Measurements from ENCODE around the gene TTI1. TPM values are rescaled to one million over a fixed set of nuclear protein-coding genes. Genes with fewer than 3 reads are reported as not detected.

The TTI1 gene
- total RNA-seq, 1 experiment from 2014 or later, result 26.9 TPM

DNA sequence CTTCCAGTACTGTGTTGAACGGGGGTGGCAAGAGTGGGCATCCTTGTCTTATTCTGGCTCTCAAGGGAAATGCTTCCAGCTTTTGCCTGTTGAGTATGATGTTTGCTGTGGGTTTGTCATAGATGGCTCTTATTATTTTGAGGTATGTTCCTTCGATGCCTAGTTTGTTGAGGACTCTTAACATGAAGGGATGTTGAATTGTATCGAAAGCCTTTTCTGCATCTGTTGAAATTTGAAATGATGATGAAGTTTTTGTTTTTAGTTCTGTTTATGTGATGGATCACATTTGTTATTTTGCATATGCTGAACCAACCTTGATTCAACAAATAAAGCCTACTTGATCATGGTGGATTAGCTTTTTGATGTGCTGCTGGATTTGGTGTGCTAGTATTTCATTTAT, 48.3 kb upstream of the TTI1 start:
- Histone ChIP-seq H3K27me3 (ENCODE audit: insufficient read depth, low read length) (no peaks in the 10 kb centered on the region), H4K20me1 (ENCODE audit: insufficient read depth) (no peaks in the 10 kb centered on the region), H3K4me2 (ENCODE audit: low read length) (no peak overlapping the region), H2AFZ (ENCODE audit: low read depth, low read length, poor library complexity, severe bottlenecking) (no peak overlapping the region), H3K79me2 (ENCODE audit: insufficient read depth, low read length) (peaks cover 38% of the 10 kb centered on the region), H3K36me3 (ENCODE audit: control insufficient read depth in 1 of 2, insufficient read depth in 2 of 2, low read length in 2 of 2) (peaks cover 3 to 6% of the 10 kb centered on the region in 2 experiments; a peak in 2 of 4 replicates), H3K4me3 (replicated peaks in 1 of 2; ENCODE audit: low read depth in 1 of 2, low read length in 2 of 2) (no peak overlapping the region), H3K4me1 (ENCODE audit: control insufficient read depth in 1 of 2, insufficient read depth in 2 of 2, low read length in 2 of 2) (no peaks in the 10 kb centered on the region), H3K27ac (ENCODE audit: low read depth, low read length) (no peak overlapping the region), H3K9me3 (ENCODE audit: control insufficient read depth in 1 of 2, insufficient read depth in 1 of 2, low read depth in 1 of 2, low read length in 2 of 2) (no peaks in the 10 kb centered on the region), H3K9ac (ENCODE audit: low read length) (no peak overlapping the region), H3K9me2 (ENCODE audit: insufficient read depth) (no peaks in the 10 kb centered on the region)
- ATAC-seq (no peak), DNase-seq (ENCODE audit: low read depth, low spot score) (no peak)
- POLR2A ChIA-PET, result no interaction called here
- TF ChIP-seq TCF7L2 (IDR thresholded peaks at IDR 0.05; ENCODE audit: borderline replicate concordance, extremely low read depth, insufficient read depth, insufficient read length), result no peak
- BruUV-seq (replicated peaks), result no TSS peak
- RAD21 ChIA-PET (ENCODE audit: low non-redundant PET in 1 of 2, low total read pairs in 2 of 2, uncharacterized antibody in 2 of 2, unreplicated experiment in 2 of 2), result no interaction called here
- intact Hi-C loops (cut with micrococcal nuclease), result no loop called here
- CTCF ChIA-PET, result interaction anchor here (0.6 to 2.3 kb wide), 2 partner anchors 8 to 76 kb away, joined by 4 to 13 read pairs; no protein-coding TSS in a partner anchor

GRCh38 chr20:38079353-38079752, 46.1 kb upstream of the TTI1 start:
- ATAC-seq, result no peak
- H3K27ac ChIP-seq (ENCODE audit: low read depth, low read length), result no peak overlapping the region
- no peaks in the 10 kb centered on the region for H3K9me2 ChIP-seq (ENCODE audit: insufficient read depth)
- H4K20me1 ChIP-seq (ENCODE audit: insufficient read depth), result no peaks in the 10 kb centered on the region
- peaks cover 44% of the 10 kb centered on the region for H3K79me2 ChIP-seq (ENCODE audit: insufficient read depth, low read length)
- no peak overlapping the region for H2AFZ ChIP-seq (ENCODE audit: low read depth, low read length, poor library complexity, severe bottlenecking)
- peaks cover 0 to 3% of the 10 kb centered on the region in 2 experiments; a peak in 2 of 4 replicates for H3K36me3 ChIP-seq (ENCODE audit: control insufficient read depth in 1 of 2, insufficient read depth in 2 of 2, low read length in 2 of 2)
- intact Hi-C loops (cut with micrococcal nuclease), result no loop called here
- H3K4me3 ChIP-seq (replicated peaks in 1 of 2; ENCODE audit: low read depth in 1 of 2, low read length in 2 of 2), result no peak overlapping the region
- H3K27me3 ChIP-seq (ENCODE audit: insufficient read depth, low read length), result no peaks in the 10 kb centered on the region
- no TSS peak for BruUV-seq (replicated peaks)
- no peaks in the 10 kb centered on the region for H3K4me1 ChIP-seq (ENCODE audit: control insufficient read depth in 1 of 2, insufficient read depth in 2 of 2, low read length in 2 of 2)
- no peaks in the 10 kb centered on the region for H3K9me3 ChIP-seq (ENCODE audit: control insufficient read depth in 1 of 2, insufficient read depth in 1 of 2, low read depth in 1 of 2, low read length in 2 of 2)
- no peak overlapping the region for H3K9ac ChIP-seq (ENCODE audit: low read length)
- no peak overlapping the region for H3K4me2 ChIP-seq (ENCODE audit: low read length)
- no peak for DNase-seq (ENCODE audit: low read depth, low spot score)
- RAD21 ChIA-PET (ENCODE audit: low non-redundant PET in 1 of 2, low total read pairs in 2 of 2, uncharacterized antibody in 2 of 2, unreplicated experiment in 2 of 2), result no interaction called here
- CTCF ChIA-PET, result no interaction called here
- POLR2A ChIA-PET, result no interaction called here
- TF ChIP-seq, protein P1, sequence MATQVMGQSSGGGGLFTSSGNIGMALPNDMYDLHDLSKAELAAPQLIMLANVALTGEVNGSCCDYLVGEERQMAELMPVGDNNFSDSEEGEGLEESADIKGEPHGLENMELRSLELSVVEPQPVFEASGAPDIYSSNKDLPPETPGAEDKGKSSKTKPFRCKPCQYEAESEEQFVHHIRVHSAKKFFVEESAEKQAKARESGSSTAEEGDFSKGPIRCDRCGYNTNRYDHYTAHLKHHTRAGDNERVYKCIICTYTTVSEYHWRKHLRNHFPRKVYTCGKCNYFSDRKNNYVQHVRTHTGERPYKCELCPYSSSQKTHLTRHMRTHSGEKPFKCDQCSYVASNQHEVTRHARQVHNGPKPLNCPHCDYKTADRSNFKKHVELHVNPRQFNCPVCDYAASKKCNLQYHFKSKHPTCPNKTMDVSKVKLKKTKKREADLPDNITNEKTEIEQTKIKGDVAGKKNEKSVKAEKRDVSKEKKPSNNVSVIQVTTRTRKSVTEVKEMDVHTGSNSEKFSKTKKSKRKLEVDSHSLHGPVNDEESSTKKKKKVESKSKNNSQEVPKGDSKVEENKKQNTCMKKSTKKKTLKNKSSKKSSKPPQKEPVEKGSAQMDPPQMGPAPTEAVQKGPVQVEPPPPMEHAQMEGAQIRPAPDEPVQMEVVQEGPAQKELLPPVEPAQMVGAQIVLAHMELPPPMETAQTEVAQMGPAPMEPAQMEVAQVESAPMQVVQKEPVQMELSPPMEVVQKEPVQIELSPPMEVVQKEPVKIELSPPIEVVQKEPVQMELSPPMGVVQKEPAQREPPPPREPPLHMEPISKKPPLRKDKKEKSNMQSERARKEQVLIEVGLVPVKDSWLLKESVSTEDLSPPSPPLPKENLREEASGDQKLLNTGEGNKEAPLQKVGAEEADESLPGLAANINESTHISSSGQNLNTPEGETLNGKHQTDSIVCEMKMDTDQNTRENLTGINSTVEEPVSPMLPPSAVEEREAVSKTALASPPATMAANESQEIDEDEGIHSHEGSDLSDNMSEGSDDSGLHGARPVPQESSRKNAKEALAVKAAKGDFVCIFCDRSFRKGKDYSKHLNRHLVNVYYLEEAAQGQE (IDR thresholded peaks at IDR 0.05; ENCODE audit: low read depth), result no peak
- TF ChIP-seq POLR2AphosphoS5 (IDR thresholded peaks at IDR 0.05; ENCODE audit: low read depth, low read length), result no peak
- no peak for TF ChIP-seq ELF1 (IDR thresholded peaks at IDR 0.05; ENCODE audit: borderline replicate concordance, low read depth)
- TF ChIP-seq SIN3A (IDR thresholded peaks at IDR 0.05; ENCODE audit: low read depth), result no peak
- TF ChIP-seq, protein P2, sequence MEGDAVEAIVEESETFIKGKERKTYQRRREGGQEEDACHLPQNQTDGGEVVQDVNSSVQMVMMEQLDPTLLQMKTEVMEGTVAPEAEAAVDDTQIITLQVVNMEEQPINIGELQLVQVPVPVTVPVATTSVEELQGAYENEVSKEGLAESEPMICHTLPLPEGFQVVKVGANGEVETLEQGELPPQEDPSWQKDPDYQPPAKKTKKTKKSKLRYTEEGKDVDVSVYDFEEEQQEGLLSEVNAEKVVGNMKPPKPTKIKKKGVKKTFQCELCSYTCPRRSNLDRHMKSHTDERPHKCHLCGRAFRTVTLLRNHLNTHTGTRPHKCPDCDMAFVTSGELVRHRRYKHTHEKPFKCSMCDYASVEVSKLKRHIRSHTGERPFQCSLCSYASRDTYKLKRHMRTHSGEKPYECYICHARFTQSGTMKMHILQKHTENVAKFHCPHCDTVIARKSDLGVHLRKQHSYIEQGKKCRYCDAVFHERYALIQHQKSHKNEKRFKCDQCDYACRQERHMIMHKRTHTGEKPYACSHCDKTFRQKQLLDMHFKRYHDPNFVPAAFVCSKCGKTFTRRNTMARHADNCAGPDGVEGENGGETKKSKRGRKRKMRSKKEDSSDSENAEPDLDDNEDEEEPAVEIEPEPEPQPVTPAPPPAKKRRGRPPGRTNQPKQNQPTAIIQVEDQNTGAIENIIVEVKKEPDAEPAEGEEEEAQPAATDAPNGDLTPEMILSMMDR (IDR thresholded peaks at IDR 0.05 in 2 of 3, conservative IDR thresholded peaks at IDR 0.05 in 1 of 3; ENCODE audit: borderline replicate concordance in 1 of 3, insufficient read depth in 1 of 3, low read depth in 2 of 3, low read length in 2 of 3), result no peak
- no peak for TF ChIP-seq YY1 (IDR thresholded peaks at IDR 0.05; ENCODE audit: extremely low read depth, insufficient replicate concordance, low read depth, low read length)
- TF ChIP-seq TCF7L2 (IDR thresholded peaks at IDR 0.05; ENCODE audit: borderline replicate concordance, extremely low read depth, insufficient read depth, insufficient read length), result no peak
- no peak for TF ChIP-seq ZFX (IDR thresholded peaks at IDR 0.05)
- TF ChIP-seq, protein P3, sequence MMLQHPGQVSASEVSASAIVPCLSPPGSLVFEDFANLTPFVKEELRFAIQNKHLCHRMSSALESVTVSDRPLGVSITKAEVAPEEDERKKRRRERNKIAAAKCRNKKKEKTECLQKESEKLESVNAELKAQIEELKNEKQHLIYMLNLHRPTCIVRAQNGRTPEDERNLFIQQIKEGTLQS (IDR thresholded peaks at IDR 0.05), result no peak
- TF ChIP-seq, protein P4, sequence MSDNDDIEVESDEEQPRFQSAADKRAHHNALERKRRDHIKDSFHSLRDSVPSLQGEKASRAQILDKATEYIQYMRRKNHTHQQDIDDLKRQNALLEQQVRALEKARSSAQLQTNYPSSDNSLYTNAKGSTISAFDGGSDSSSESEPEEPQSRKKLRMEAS (IDR thresholded peaks at IDR 0.05), result no peak
- TF ChIP-seq EZH2phosphoT487 (IDR thresholded peaks at IDR 0.05; ENCODE audit: borderline replicate concordance), result no peak
- TF ChIP-seq EGR1 (IDR thresholded peaks at IDR 0.05; ENCODE audit: low read depth), result no peak
- no peak for TF ChIP-seq ZNF274 (IDR thresholded peaks at IDR 0.05; ENCODE audit: low read depth, low read length)
